ENCODE results near the gene IDH3A.

GRCh38 chr15:78157203-78157602 is 8.0 kb downstream of the IDH3A start:
- TF ChIP-seq POLR2A (IDR thresholded peaks at IDR 0.05; ENCODE audit: low read depth, low read length), result no peak
- no peak for TF ChIP-seq POLR2AphosphoS5 (IDR thresholded peaks at IDR 0.05; ENCODE audit: low read depth, low read length)
- no peak for TF ChIP-seq TAF1 (IDR thresholded peaks at IDR 0.05; ENCODE audit: borderline replicate concordance, low read depth, low read length)

All from GM12892 (cell line).